Spleen (tissue), 11 donors: ENCODE results near the gene RHBDL2. TPM values are rescaled to one million over a fixed set of nuclear protein-coding genes. Genes with fewer than 3 reads are reported as not detected.

Source experiments
- DNase-seq: peaks from one replicate; pipeline ENCODE4 v3.0.0-alpha.2; 2020
- H3K27ac ChIP-seq, 8 donors: fragments of 200-600 bp; sonication (generic) in 7 of 8; 1 replicate in 4 of 8; 2 replicates in 4 of 8; pipeline versions ENCODE4 v1.5.0 to v1.8.0; 2016 to 2021; ENCODE audit warnings: inconsistent platforms in 4 of 8, mild to moderate bottlenecking in 4 of 8, moderate library complexity in 1 of 8
- H3K27me3 ChIP-seq, 7 donors: fragments of 200-600 bp; sonication (generic) in 6 of 7; replicated peaks in 1 of 7; 1 replicate in 4 of 7; 2 replicates in 3 of 7; pipeline versions ENCODE4 v1.5.0 to v1.8.0; 2016 to 2021; ENCODE audit warnings: inconsistent platforms in 3 of 7, mild to moderate bottlenecking in 1 of 7
- H3K36me3 ChIP-seq, 6 donors: fragments of 200-600 bp; sonication (generic) in 5 of 6; 1 replicate in 4 of 6; 2 replicates in 2 of 6; pipeline versions ENCODE4 v1.5.0 to v1.8.0; 2016 to 2021; ENCODE audit warnings: inconsistent platforms in 2 of 6
- H3K4me1 ChIP-seq, 6 donors: fragments of 200-600 bp; sonication (generic) in 5 of 6; 1 replicate in 3 of 6; 2 replicates in 3 of 6; pipeline versions ENCODE4 v1.5.0 to v1.8.0; 2016 to 2021; ENCODE audit warnings: inconsistent platforms in 3 of 6
- H3K4me3 ChIP-seq, 8 donors: fragments of 200-600 bp; sonication (generic) in 7 of 8; 1 replicate in 4 of 8; 2 replicates in 4 of 8; pipeline versions ENCODE4 v1.5.0 to v1.8.0; 2016 to 2021; ENCODE audit warnings: inconsistent platforms in 4 of 8, mild to moderate bottlenecking in 4 of 8, moderate library complexity in 2 of 8
- H3K9me3 ChIP-seq, 8 donors: fragments of 200-600 bp; sonication (generic) in 7 of 8; 1 replicate in 4 of 8; 2 replicates in 4 of 8; pipeline versions ENCODE4 v1.5.0 to v1.8.0; 2016 to 2021; ENCODE audit warnings: inconsistent platforms in 4 of 8
- CTCF ChIP-seq, 11 experiments: fragments of 200-600 bp in 7 of 11; fragments of 450-650 bp in 4 of 11; sonication (generic) in 4 of 11; IDR thresholded peaks in 8 of 11; conservative IDR thresholded peaks in 3 of 11; 1 replicate in 7 of 11; 2 replicates in 4 of 11; pipeline versions ENCODE4 v1.4.0 to v1.8.0; 2016 to 2021; ENCODE audit warnings: antibody characterized with exemption in 11 of 11, inconsistent platforms in 4 of 11, mild to moderate bottlenecking in 1 of 11
- POLR2A ChIP-seq, 3 donors: fragments of 450-650 bp; IDR thresholded peaks; one replicate each; pipeline ENCODE4 v1.5.1; 2017; ENCODE audit warnings: antibody characterized with exemption in 3 of 3, mild to moderate bottlenecking in 1 of 3
- POLR2AphosphoS5 ChIP-seq, 3 donors: sonication (generic); formaldehyde crosslinking; IDR thresholded peaks; one replicate each; pipeline ENCODE4 v1.5.1; 2017; ENCODE audit warnings: antibody characterized with exemption in 3 of 3
- WGBS, 5 donors: extraction: QIAGEN DNeasy Blood & Tissue Kit in 3 of 5; methylation state at CpG; one replicate each; pipeline versions ENCODE4 v1.1.5 to v1.1.7; 2013 to 2018; 5-methylcytosine and 5-hydroxymethylcytosine counted together
- intact Hi-C: fragments of 100-400 bp; cut with DNase I; formaldehyde crosslinking; loops from one replicate; pipeline ENCODE4 v1.15.0; 2023; ENCODE audit warnings: low total_unique reads
- polyA plus RNA-seq, 3 donors: library from polyadenylated mRNA; stranded (reverse); fragments of 200-250 nt; gene quantifications; one replicate each; pipeline ENCODE4 v1.2.1, GENCODE V29; 2013
- total RNA-seq, 7 donors: library from RNA; depleted of rRNA in 3 of 7; stranded (reverse); fragments of >200 nt in 3 of 7; fragmentation: NEBNext Ultra II Directional in 4 of 7; extraction: Animal tissue kit (Norgen Biotek cat#: 25700) in 4 of 7; gene quantifications; one replicate each; pipeline versions ENCODE4 v1.1.0 to v1.2.1, GENCODE V29; 2016 to 2021
- donor health status: healthy with polysubstance abuse.
- donor health status: DM: no; HTN: no; CAD: no; lungs with moderate emphysema.
- donor health status: DM: no; HTN: no; CAD: no.
- donor health status: Bipolar disorder and iron deficiency.
- donor health status: healthy.
- donor health status: DM: no; HTN: no; CAD: no.
- donor health status: DM: yes; HTN: yes; CAD: no.

RHBDL2 gene
- total and polyA plus RNA-seq, 10 donors = 0.07 to 1.9 (median 0.32) TPM; not detected in 4

- intact Hi-C loops = no loop called here
- H3K27me3 ChIP-seq = no peaks in the 10 kb centered on the region
- TF ChIP-seq POLR2AphosphoS5 (IDR thresholded peaks at IDR 0.05) = no peak
- no peak for TF ChIP-seq POLR2A (IDR thresholded peaks at IDR 0.05)
- no peak for TF ChIP-seq CTCF (IDR thresholded peaks at IDR 0.05 in 8 of 11, conservative IDR thresholded peaks at IDR 0.05 in 3 of 11)
These were observed 49.9 kb downstream of the RHBDL2 start for GRCh38 chr1:38891753-38892152.

GRCh38 chr1:38889589-38889988 is 52.0 kb downstream of the RHBDL2 start:
- TF ChIP-seq POLR2AphosphoS5 (IDR thresholded peaks at IDR 0.05) = no peak
- TF ChIP-seq POLR2A (IDR thresholded peaks at IDR 0.05) = no peak
- no peak for TF ChIP-seq CTCF (IDR thresholded peaks at IDR 0.05 in 8 of 11, conservative IDR thresholded peaks at IDR 0.05 in 3 of 11)
- no peak overlapping the region for H3K4me3 ChIP-seq
- no peak overlapping the region for H3K27ac ChIP-seq
- intact Hi-C loops = no loop called here
- 73 to 90% (median 80%) methylated on average over 5 of the region's 5 CpGs for WGBS, 5 donors
- no peaks in the 10 kb centered on the region for H3K27me3 ChIP-seq
- H3K4me1 ChIP-seq = no peaks in the 10 kb centered on the region
- no peaks in the 10 kb centered on the region for H3K36me3 ChIP-seq
- no peaks in the 10 kb centered on the region for H3K9me3 ChIP-seq
- DNase-seq = no peak

More at GRCh38 chr1:38891753-38892152, 49.9 kb downstream of the RHBDL2 start:
- Histone ChIP-seq H3K9me3 (no peaks in the 10 kb centered on the region), H3K4me1 (no peaks in the 10 kb centered on the region), H3K36me3 (no peaks in the 10 kb centered on the region), H3K27ac (no peak overlapping the region), H3K4me3 (no peak overlapping the region)
- WGBS, 5 donors = 78 to 100% (median 93%) methylated on average over 1 of the region's 1 CpG
- no peak for DNase-seq

GRCh38 chr1:38888423-38889333 is 53.0 kb downstream of the RHBDL2 start:
- intact Hi-C loops = no loop called here
- Histone ChIP-seq H3K27me3 (no peaks in the 10 kb centered on the region), H3K4me3 (no peak overlapping the region), H3K9me3 (no peaks in the 10 kb centered on the region), H3K4me1 (no peaks in the 10 kb centered on the region), H3K27ac (no peak overlapping the region), H3K36me3 (no peaks in the 10 kb centered on the region)
- DNase-seq = no peak
- WGBS, 5 donors = 80 to 93% (median 91%) methylated on average over 9 of the region's 9 CpGs
- TF ChIP-seq POLR2A (IDR thresholded peaks at IDR 0.05) (no peak), CTCF (IDR thresholded peaks at IDR 0.05 in 8 of 11, conservative IDR thresholded peaks at IDR 0.05 in 3 of 11) (no peak), POLR2AphosphoS5 (IDR thresholded peaks at IDR 0.05) (no peak)

GRCh38 chr1:38885092-38885491 is 56.5 kb downstream of the RHBDL2 start:
- no peaks in the 10 kb centered on the region for H3K27me3 ChIP-seq
- no peak overlapping the region for H3K4me3 ChIP-seq
- no peaks in the 10 kb centered on the region for H3K4me1 ChIP-seq
- intact Hi-C loops = no loop called here
- no peak for DNase-seq
- no peaks in the 10 kb centered on the region for H3K36me3 ChIP-seq
- TF ChIP-seq POLR2AphosphoS5 (IDR thresholded peaks at IDR 0.05) = no peak
- WGBS, 5 donors = 91 to 98% (median 95%) methylated on average over 2 of the region's 2 CpGs
- no peak overlapping the region for H3K27ac ChIP-seq
- no peaks in the 10 kb centered on the region for H3K9me3 ChIP-seq
